ENCODE results near the gene PHF13. TPM values are rescaled to one million over a fixed set of nuclear protein-coding genes. Genes with fewer than 3 reads are reported as not detected.

Gene PHF13
- polyA plus RNA-seq, 1 donor from 2014 or later: 11.0 TPM

DNA sequence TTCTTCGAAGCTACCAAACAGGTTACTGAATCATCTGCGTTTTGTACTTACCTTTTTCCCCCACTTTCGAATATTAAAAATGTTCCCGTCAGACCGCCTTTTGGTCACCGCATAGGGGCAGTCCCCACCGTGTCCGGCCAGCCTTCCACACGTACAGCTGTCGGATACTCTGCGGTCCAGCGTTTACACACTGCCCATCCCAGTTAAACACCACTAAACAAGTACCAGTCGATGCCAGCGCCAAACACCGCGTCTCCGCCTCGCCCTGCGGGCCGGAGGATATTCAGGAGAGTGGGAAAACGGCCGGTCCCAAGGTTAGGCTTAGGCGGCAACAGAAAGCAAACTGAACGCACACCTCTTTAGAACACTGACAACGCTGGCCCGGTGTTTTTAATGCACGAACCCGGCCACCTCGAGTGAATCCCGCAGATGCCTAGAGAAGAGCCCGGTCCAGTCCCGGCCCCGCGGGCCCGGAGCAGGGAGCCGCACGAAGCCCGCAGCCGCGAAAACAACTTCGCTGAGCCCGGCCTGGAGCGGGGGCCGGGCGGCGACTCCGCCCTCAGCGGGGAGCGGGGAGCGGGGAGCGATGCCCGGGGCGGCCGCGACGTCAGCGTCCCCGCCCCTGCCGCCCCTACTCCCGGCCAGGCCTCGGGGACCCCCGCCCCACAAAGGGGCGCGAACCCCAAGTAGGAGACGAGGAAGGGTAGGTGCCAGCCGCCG is 730 bp upstream of the PHF13 start:
- Histone ChIP-seq H3K9ac (ENCODE audit: low read length) (peak overlapping the region; percentile 75), H4K20me1 (ENCODE audit: insufficient read depth) (peaks cover 8% of the 10 kb centered on the region), H3K4me3 (ENCODE audit: low read length) (peak overlapping the region; percentile 75), H3K4me2 (ENCODE audit: low read length) (peak overlapping the region; percentile 83), H3K79me2 (replicated peaks; ENCODE audit: insufficient read depth, low read length) (peaks cover 17% of the 10 kb centered on the region), H2AFZ (ENCODE audit: low read depth, low read length) (peak overlapping the region; percentile 41), H3K9me3 (ENCODE audit: low read length) (no peaks in the 10 kb centered on the region), H3K27ac (ENCODE audit: low read length) (peak overlapping the region; percentile 58), H3F3A (ENCODE audit: insufficient read depth, low read length, poor library complexity, severe bottlenecking) (no peaks in the 10 kb centered on the region), H3K36me3 (ENCODE audit: insufficient read depth, low read length) (no peaks in the 10 kb centered on the region), H3K9me2 (ENCODE audit: insufficient read depth, low read length) (no peaks in the 10 kb centered on the region), H3K27me3 (ENCODE audit: insufficient read depth, low read depth, low read length) (no peaks in the 10 kb centered on the region)
- TF ChIP-seq RAD21 (conservative IDR thresholded peaks at IDR 0.05) (peak; percentile 27), SMC3 (conservative IDR thresholded peaks at IDR 0.05; ENCODE audit: poor library complexity) (no peak)

- H3K79me2 ChIP-seq (replicated peaks; ENCODE audit: insufficient read depth, low read length): peaks cover 19% of the 10 kb centered on the region
- no peak overlapping the region for H2AFZ ChIP-seq (ENCODE audit: low read depth, low read length)
- peaks cover 8% of the 10 kb centered on the region for H4K20me1 ChIP-seq (ENCODE audit: insufficient read depth)
- H3K4me2 ChIP-seq (ENCODE audit: low read length): no peak overlapping the region
- H3K27me3 ChIP-seq (ENCODE audit: insufficient read depth, low read depth, low read length): no peaks in the 10 kb centered on the region
- H3K9me3 ChIP-seq (ENCODE audit: low read length): no peaks in the 10 kb centered on the region
- no peaks in the 10 kb centered on the region for H3K36me3 ChIP-seq (ENCODE audit: insufficient read depth, low read length)
- H3K4me3 ChIP-seq (ENCODE audit: low read length): peak overlapping the region; percentile 75
- no peaks in the 10 kb centered on the region for H3F3A ChIP-seq (ENCODE audit: insufficient read depth, low read length, poor library complexity, severe bottlenecking)
- TF ChIP-seq REST (IDR thresholded peaks at IDR 0.05; ENCODE audit: borderline replicate concordance) (no peak), CTCF (IDR thresholded peaks at IDR 0.05; ENCODE audit: poor library complexity, severe bottlenecking) (no peak), MXI1 (conservative IDR thresholded peaks at IDR 0.05; ENCODE audit: poor library complexity, severe bottlenecking) (no peak), EZH2 (IDR thresholded peaks at IDR 0.05; ENCODE audit: borderline replicate concordance, insufficient read depth, low read length, poor library complexity, severe bottlenecking) (no peak), POLR2AphosphoS5 (IDR thresholded peaks at IDR 0.05) (no peak), TAF1 (IDR thresholded peaks at IDR 0.05; ENCODE audit: low read depth) (no peak), SMC3 (conservative IDR thresholded peaks at IDR 0.05; ENCODE audit: poor library complexity) (no peak), RAD21 (conservative IDR thresholded peaks at IDR 0.05) (no peak), EP300 (conservative IDR thresholded peaks at IDR 0.05; ENCODE audit: poor library complexity, severe bottlenecking) (no peak)
- no peaks in the 10 kb centered on the region for H3K9me2 ChIP-seq (ENCODE audit: insufficient read depth, low read length)
- H3K27ac ChIP-seq (ENCODE audit: low read length): peak overlapping the region; percentile 56
- peak overlapping the region; percentile 84 for H3K9ac ChIP-seq (ENCODE audit: low read length)
These were observed 743 bp downstream of the PHF13 start for GRCh38 chr1:6614019-6614928.
